GM23248 (cell line): ENCODE measurements around the gene FGF10.

ENCODE experiments used
- EZH2 ChIP-seq: fragments of 200-600 bp; sonication (generic); IDR thresholded peaks from 2 replicates; pipeline ENCODE4 v1.6.1; 2018; ENCODE audit warnings: antibody characterized with exemption, mild to moderate bottlenecking; ENCODE audit not compliant: insufficient read depth, poor library complexity, severe bottlenecking
- EZH2phosphoT487 ChIP-seq: fragments of 200-600 bp; sonication (generic); IDR thresholded peaks from 2 replicates; pipeline ENCODE4 v1.6.1; 2018; ENCODE audit warnings: antibody characterized with exemption, moderate library complexity, mild to moderate bottlenecking, low read depth; ENCODE audit not compliant: insufficient read depth

DNA sequence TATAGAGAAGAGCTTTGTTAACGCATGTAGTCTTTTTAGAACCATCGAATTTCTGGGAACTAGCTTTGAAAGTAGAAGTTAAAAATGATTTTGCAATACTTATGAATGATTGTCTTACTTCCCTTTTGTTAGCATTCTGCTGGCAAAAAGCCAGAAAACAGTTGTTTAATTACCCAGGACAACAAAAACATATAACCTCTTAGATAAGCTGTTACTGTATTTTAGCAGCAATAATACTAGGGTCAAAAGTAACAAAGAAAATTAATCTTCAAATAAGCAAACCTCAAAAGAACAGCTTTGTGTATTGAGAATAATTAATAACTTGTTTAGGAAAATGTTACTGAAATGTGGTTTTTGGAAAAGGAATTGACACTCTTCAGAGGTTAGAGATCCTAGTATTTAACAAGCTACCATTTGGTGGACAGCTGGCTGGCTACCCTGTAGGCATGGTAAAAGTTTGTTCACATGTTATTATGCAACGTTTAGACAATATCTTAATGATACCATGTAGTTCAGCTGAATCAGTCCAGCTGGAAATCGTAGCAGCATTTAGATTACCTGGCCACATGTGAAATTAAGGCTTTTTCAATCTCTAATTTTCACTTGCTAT is 3.8 kb downstream of the FGF10 start:
- TF ChIP-seq EZH2 (no peak), EZH2phosphoT487 (no peak)
